ENCODE data around the gene HOXA3. TPM values are rescaled to one million over a fixed set of nuclear protein-coding genes. Genes with fewer than 3 reads are reported as not detected.

Gene HOXA3
- total RNA-seq, 1 experiment from 2014 or later, result 9.2 TPM

GRCh38 chr7:27200761-27201579, 48.6 kb upstream of the HOXA3 start (continued):
- no peak for TF ChIP-seq CEBPB (IDR thresholded peaks at IDR 0.05; ENCODE audit: low read depth)

GRCh38 chr7:27199849-27200760, 47.7 kb upstream of the HOXA3 start, which contains the start of gene HOXA13:
TSS of gene HOXA13 (minus strand) at chr7:27200091. CDS start at chr7:27200077, 14 bp downstream.
- peak within 1 kb of the TSS; percentile 77 for H2AFZ ChIP-seq (ENCODE audit: low read depth, low read length, poor library complexity, severe bottlenecking)
- H3K9ac ChIP-seq (ENCODE audit: low read length), result peak within 1 kb of the TSS; percentile 71
- intact Hi-C loops (cut with micrococcal nuclease), result loop anchor here (5.0 to 10.0 kb wide), 3 partner anchors 545 to 1425 kb away; partner anchors contain the start of gene TAX1BP1
- peak; percentile 48 for DNase-seq (ENCODE audit: low read depth, low spot score)
- ChIA-PET POLR2A (no interaction called here), RAD21 (ENCODE audit: low non-redundant PET in 1 of 2, low total read pairs in 2 of 2, uncharacterized antibody in 2 of 2, unreplicated experiment in 2 of 2) (interaction anchor here in 1 of 2 experiments (1.3 kb wide), 1 partner anchor 721 kb away, joined by 4 read pairs; no protein-coding TSS in a partner anchor), CTCF (interaction anchor here (1.0 to 2.6 kb wide), 7 partner anchors 9 to 897 kb away, joined by 3 to 11 read pairs (median 5); no protein-coding TSS in a partner anchor)
- H3K79me2 ChIP-seq (ENCODE audit: insufficient read depth, low read length), result no peaks in the 10 kb centered on the region
- peak within 1 kb of the TSS; percentile 64 to 73 for H3K4me3 ChIP-seq (replicated peaks in 1 of 2; ENCODE audit: low read depth in 1 of 2, low read length in 2 of 2)
- no peaks in the 10 kb centered on the region for H4K20me1 ChIP-seq (ENCODE audit: insufficient read depth)
- H3K4me2 ChIP-seq (ENCODE audit: low read length), result peak within 1 kb of the TSS; percentile 95
- ATAC-seq, result peak; percentile 92
- BruUV-seq (replicated peaks), result no TSS peak
- H3K27ac ChIP-seq (ENCODE audit: low read depth, low read length), result peak within 1 kb of the TSS; percentile 49; the same call in 1 of the 2 replicates
- no peaks in the 10 kb centered on the region for H3K27me3 ChIP-seq (ENCODE audit: insufficient read depth, low read length)
- no peaks in the 10 kb centered on the region for H3K9me2 ChIP-seq (ENCODE audit: insufficient read depth)
- H3K9me3 ChIP-seq (ENCODE audit: control insufficient read depth in 1 of 2, insufficient read depth in 1 of 2, low read depth in 1 of 2, low read length in 2 of 2), result no peaks in the 10 kb centered on the region
- H3K4me1 ChIP-seq (ENCODE audit: control insufficient read depth in 1 of 2, insufficient read depth in 2 of 2, low read length in 2 of 2), result peaks cover 0 to 24% of the 10 kb centered on the region in 2 experiments; a peak in 3 of 4 replicates
- H3K36me3 ChIP-seq (ENCODE audit: control insufficient read depth in 1 of 2, insufficient read depth in 2 of 2, low read length in 2 of 2), result no peaks in the 10 kb centered on the region
- TF ChIP-seq POLR2AphosphoS5 (IDR thresholded peaks at IDR 0.05; ENCODE audit: low read depth, low read length) (peak; percentile 78), POLR2A (IDR thresholded peaks at IDR 0.05; ENCODE audit: borderline replicate concordance, extremely low read depth, insufficient read depth, insufficient read length) (peak; percentile 34), EGR1 (IDR thresholded peaks at IDR 0.05; ENCODE audit: low read depth) (no peak), JUND (IDR thresholded peaks at IDR 0.05) (no peak), CTCF (IDR thresholded peaks at IDR 0.05 in 2 of 3, conservative IDR thresholded peaks at IDR 0.05 in 1 of 3; ENCODE audit: borderline replicate concordance in 1 of 3, insufficient read depth in 1 of 3, low read depth in 2 of 3, low read length in 2 of 3) (no peak), ZFX (IDR thresholded peaks at IDR 0.05) (0 out of 2 replicates have a peak, but pooled peaks have one; percentile 2), REST (IDR thresholded peaks at IDR 0.05; ENCODE audit: low read depth) (no peak), RAD21 (IDR thresholded peaks at IDR 0.05; ENCODE audit: low read depth) (no peak), CBX3 (IDR thresholded peaks at IDR 0.05; ENCODE audit: low read depth) (no peak), EZH2 (IDR thresholded peaks at IDR 0.05) (no peak), ELF1 (IDR thresholded peaks at IDR 0.05; ENCODE audit: borderline replicate concordance, low read depth) (no peak), CEBPB (IDR thresholded peaks at IDR 0.05; ENCODE audit: low read depth) (no peak), SRF (IDR thresholded peaks at IDR 0.05; ENCODE audit: low read depth) (no peak), FOSL1 (IDR thresholded peaks at IDR 0.05; ENCODE audit: low read depth) (no peak), SP1 (IDR thresholded peaks at IDR 0.05; ENCODE audit: low read depth) (no peak), ZNF274 (IDR thresholded peaks at IDR 0.05; ENCODE audit: low read depth, low read length) (no peak), TCF7L2 (IDR thresholded peaks at IDR 0.05; ENCODE audit: borderline replicate concordance, extremely low read depth, insufficient read depth, insufficient read length) (peak; percentile 36)
- TF ChIP-seq, protein P1, sequence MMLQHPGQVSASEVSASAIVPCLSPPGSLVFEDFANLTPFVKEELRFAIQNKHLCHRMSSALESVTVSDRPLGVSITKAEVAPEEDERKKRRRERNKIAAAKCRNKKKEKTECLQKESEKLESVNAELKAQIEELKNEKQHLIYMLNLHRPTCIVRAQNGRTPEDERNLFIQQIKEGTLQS (IDR thresholded peaks at IDR 0.05), result no peak

All from HCT116 (cell line).